ENCODE results near the gene GSG1. TPM values are rescaled to one million over a fixed set of nuclear protein-coding genes. Genes with fewer than 3 reads are reported as not detected.

Gene GSG1
- total and polyA plus RNA-seq, 2 of the 8 experiments (the other 6 are each of a cell fraction or from before 2014, with no cell fraction given): 0.89 to 1.4 TPM

- H3K9ac ChIP-seq (replicated peaks in 1 of 4; ENCODE audit: extremely low read depth in 1 of 4, low read depth in 3 of 4, low read length in 3 of 4): no peak overlapping the region
- peaks cover 0 to 2% (median 0%) of the 10 kb centered on the region in 4 experiments; a peak in 1 of 7 replicates for H3K4me1 ChIP-seq (replicated peaks in 1 of 4; ENCODE audit: control insufficient read depth in 3 of 4, insufficient read depth in 4 of 4, low read length in 3 of 4)
- H3K23me2 ChIP-seq (ENCODE audit: low read depth, low read length): no peaks in the 10 kb centered on the region
- TF ChIP-seq ATF2 (IDR thresholded peaks at IDR 0.05; ENCODE audit: low read length) (no peak), CEBPB (IDR thresholded peaks at IDR 0.05; ENCODE audit: low read depth, low read length) (no peak), BACH1 (IDR thresholded peaks at IDR 0.05; ENCODE audit: low read length) (no peak), SAP30 (IDR thresholded peaks at IDR 0.05; ENCODE audit: insufficient read depth, insufficient replicate concordance, low read length) (no peak), SP4 (IDR thresholded peaks at IDR 0.05; ENCODE audit: low read length) (no peak)
- no peak overlapping the region for H4K8ac ChIP-seq (ENCODE audit: extremely low read depth, insufficient read depth, low read length)
- no peaks in the 10 kb centered on the region for H3K27me3 ChIP-seq (replicated peaks in 1 of 4; ENCODE audit: control insufficient read depth in 3 of 4, extremely low read depth in 1 of 4, insufficient read depth in 3 of 4, low read length in 3 of 4)
- H3K4me2 ChIP-seq (ENCODE audit: insufficient read depth in 1 of 2, low read depth in 2 of 2, low read length in 2 of 2): no peak overlapping the region
- no peak overlapping the region for H3K4ac ChIP-seq (replicated peaks; ENCODE audit: insufficient read length, low read depth, low read length)
- WGBS, 2 experiments (ENCODE audit: extremely low coverage in 1 of 2, insufficient coverage in 1 of 2, insufficient read length in 1 of 2, insufficient replicate concordance in 2 of 2, low coverage in 1 of 2, low lambda C conversion rate in 2 of 2, missing lambda C conversion rate in 1 of 2): 78% methylated on average over 1 of the region's 1 CpG; no CpG with 5 or more reads in 1 of the 2 experiments
- no peak overlapping the region for H2BK20ac ChIP-seq (ENCODE audit: low read length)
- no peak overlapping the region for H3K4me3 ChIP-seq (ENCODE audit: extremely low read depth in 1 of 4, insufficient read depth in 2 of 4, low read depth in 3 of 4, low read length in 4 of 4)
- H3K9me3 ChIP-seq (ENCODE audit: insufficient read depth in 2 of 2, low read depth in 1 of 2, low read length in 1 of 2): no peaks in the 10 kb centered on the region
- H2BK12ac ChIP-seq (ENCODE audit: low read depth, low read length): no peak overlapping the region
- H4K20me1 ChIP-seq (replicated peaks in 1 of 2; ENCODE audit: control insufficient read depth in 1 of 2, insufficient read depth in 2 of 2, low read length in 2 of 2): no peaks in the 10 kb centered on the region
- FAIRE-seq: no peak
- no peak overlapping the region for H3K14ac ChIP-seq (ENCODE audit: insufficient read length)
- H2BK15ac ChIP-seq (ENCODE audit: low read length): no peak overlapping the region
- no peak overlapping the region for H3K23ac ChIP-seq (ENCODE audit: insufficient read length)
- POLR2A ChIA-PET (ENCODE audit: partially characterized antibody): interaction anchor here (0.5 to 4.5 kb wide), 3 partner anchors 11 to 363 kb away, joined by 3 to 16 read pairs (median 3); no protein-coding TSS in a partner anchor
- CTCF ChIA-PET (ENCODE audit: partially characterized antibody): interaction anchor here (0.9 to 3.4 kb wide), 4 partner anchors 12 to 145 kb away, joined by 3 to 17 read pairs (median 4); no protein-coding TSS in a partner anchor
- H2AFZ ChIP-seq (ENCODE audit: low read length): no peak overlapping the region
- no peak overlapping the region for H2AK5ac ChIP-seq (ENCODE audit: low read depth, low read length)
- no peak overlapping the region for H2BK120ac ChIP-seq (replicated peaks; ENCODE audit: low read depth, low read length)
- no peak overlapping the region for H3K56ac ChIP-seq (replicated peaks; ENCODE audit: insufficient read length, low read depth, low read length)
- H3K27ac ChIP-seq (ENCODE audit: low read depth, low read length): no peak overlapping the region
- no peaks in the 10 kb centered on the region for H3K79me1 ChIP-seq (ENCODE audit: low read depth, low read length)
- no peak for DNase-seq (ENCODE audit: low read depth in 1 of 2, low spot score in 2 of 2)
- H3K36me3 ChIP-seq (ENCODE audit: control insufficient read depth in 2 of 4, insufficient read depth in 4 of 4, low read length in 3 of 4): peaks cover 4 to 60% (median 20%) of the 10 kb centered on the region in 4 experiments; a peak in 7 of 8 replicates
- no peak overlapping the region for H2BK5ac ChIP-seq (ENCODE audit: low read depth, low read length)
- H4K5ac ChIP-seq (ENCODE audit: insufficient read length, low read depth, low read length): no peak overlapping the region
- no peak overlapping the region for H4K91ac ChIP-seq (replicated peaks; ENCODE audit: insufficient read length, low read length)
- no peaks in the 10 kb centered on the region for H3K79me2 ChIP-seq (ENCODE audit: control insufficient read depth in 1 of 2, insufficient read depth in 2 of 2, low read length in 2 of 2)
- H3K18ac ChIP-seq (ENCODE audit: extremely low read depth, low read length): no peak overlapping the region
Observed at GRCh38 chr12:13067322-13067721, 36.1 kb downstream of the GSG1 start.

All from H1 (cell line).